ENCODE results near the gene ACTR2. TPM values are rescaled to one million over a fixed set of nuclear protein-coding genes. Genes with fewer than 3 reads are reported as not detected.

ACTR2 gene
- total RNA-seq, 1 experiment from 2014 or later = 347 TPM

DNA sequence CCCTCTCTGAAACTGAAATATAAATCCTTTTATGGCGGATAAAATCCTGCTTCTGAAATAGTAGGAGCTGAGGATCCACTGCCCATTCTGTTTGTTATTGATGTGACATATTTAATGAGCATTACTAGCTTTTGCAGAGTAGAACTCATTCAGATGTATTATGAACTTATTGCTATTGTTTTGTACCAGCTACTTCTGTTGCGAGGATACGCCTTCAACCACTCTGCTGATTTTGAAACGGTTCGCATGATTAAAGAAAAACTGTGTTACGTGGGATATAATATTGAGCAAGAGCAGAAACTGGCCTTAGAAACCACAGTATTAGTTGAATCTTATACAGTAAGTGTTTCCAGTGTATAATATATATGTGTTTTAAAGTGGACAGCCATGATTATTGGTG is 27.7 kb downstream of the ACTR2 start:
- Histone ChIP-seq H3K9me3 (ENCODE audit: control insufficient read depth, insufficient read depth, low read depth, low read length) (no peaks in the 10 kb centered on the region), H3K4me3 (ENCODE audit: low read depth in 2 of 2, low read length in 2 of 2) (no peak overlapping the region), H3K27ac (ENCODE audit: low read length) (no peak overlapping the region), H3K27me3 (ENCODE audit: control insufficient read depth, insufficient read depth, low read length) (no peaks in the 10 kb centered on the region), H3K36me3 (ENCODE audit: control insufficient read depth, insufficient read depth, low read length) (peaks cover 30% of the 10 kb centered on the region), H3K4me1 (ENCODE audit: control insufficient read depth, insufficient read depth, low read length) (no peaks in the 10 kb centered on the region)
- in situ Hi-C loops (cut with HindIII; ENCODE audit: low pct_unique_long_range_greater_than_20kb, low sequenced_read_pairs) = no loop called here
- CTCF ChIA-PET = no interaction called here
- no peak for ATAC-seq
- no peak for DNase-seq (ENCODE audit: low read depth, low spot score)
- no TSS peak for BruUV-seq (replicated peaks)
- TF ChIP-seq POLR2AphosphoS5 (IDR thresholded peaks at IDR 0.05; ENCODE audit: low read depth, low read length) (no peak), REST (IDR thresholded peaks at IDR 0.05; ENCODE audit: insufficient read depth in 1 of 2, low read depth in 2 of 2, low read length in 1 of 2) (no peak), SIN3A (IDR thresholded peaks at IDR 0.05; ENCODE audit: borderline replicate concordance, insufficient read depth, low read depth, low read length) (no peak), TCF7L2 (IDR thresholded peaks at IDR 0.05; ENCODE audit: low read depth, low read length) (no peak)
- TF ChIP-seq, protein P1, sequence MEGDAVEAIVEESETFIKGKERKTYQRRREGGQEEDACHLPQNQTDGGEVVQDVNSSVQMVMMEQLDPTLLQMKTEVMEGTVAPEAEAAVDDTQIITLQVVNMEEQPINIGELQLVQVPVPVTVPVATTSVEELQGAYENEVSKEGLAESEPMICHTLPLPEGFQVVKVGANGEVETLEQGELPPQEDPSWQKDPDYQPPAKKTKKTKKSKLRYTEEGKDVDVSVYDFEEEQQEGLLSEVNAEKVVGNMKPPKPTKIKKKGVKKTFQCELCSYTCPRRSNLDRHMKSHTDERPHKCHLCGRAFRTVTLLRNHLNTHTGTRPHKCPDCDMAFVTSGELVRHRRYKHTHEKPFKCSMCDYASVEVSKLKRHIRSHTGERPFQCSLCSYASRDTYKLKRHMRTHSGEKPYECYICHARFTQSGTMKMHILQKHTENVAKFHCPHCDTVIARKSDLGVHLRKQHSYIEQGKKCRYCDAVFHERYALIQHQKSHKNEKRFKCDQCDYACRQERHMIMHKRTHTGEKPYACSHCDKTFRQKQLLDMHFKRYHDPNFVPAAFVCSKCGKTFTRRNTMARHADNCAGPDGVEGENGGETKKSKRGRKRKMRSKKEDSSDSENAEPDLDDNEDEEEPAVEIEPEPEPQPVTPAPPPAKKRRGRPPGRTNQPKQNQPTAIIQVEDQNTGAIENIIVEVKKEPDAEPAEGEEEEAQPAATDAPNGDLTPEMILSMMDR (IDR thresholded peaks at IDR 0.05) = no peak
- POLR2A ChIA-PET = interaction anchor here (0.6 kb wide), 1 partner anchor 1317 kb away, joined by 3 read pairs; no protein-coding TSS in a partner anchor
- intact Hi-C loops (cut with micrococcal nuclease; ENCODE audit: unreplicated experiment) = no loop called here

- in situ Hi-C loops (cut with HindIII; ENCODE audit: low pct_unique_long_range_greater_than_20kb, low sequenced_read_pairs) = no loop called here
These were observed 28.4 kb downstream of the ACTR2 start for GRCh38 chr2:65256054-65256453.

More at GRCh38 chr2:65256054-65256453, 28.4 kb downstream of the ACTR2 start:
- intact Hi-C loops (cut with micrococcal nuclease; ENCODE audit: unreplicated experiment) = no loop called here
- no peaks in the 10 kb centered on the region for H3K4me1 ChIP-seq (ENCODE audit: control insufficient read depth, insufficient read depth, low read length)
- no peaks in the 10 kb centered on the region for H3K27me3 ChIP-seq (ENCODE audit: control insufficient read depth, insufficient read depth, low read length)
- DNase-seq (ENCODE audit: low read depth, low spot score) = no peak
- POLR2A ChIA-PET = no interaction called here
- no TSS peak for BruUV-seq (replicated peaks)
- no peak overlapping the region for H3K27ac ChIP-seq (ENCODE audit: low read length)
- no peak for ATAC-seq
- H3K4me3 ChIP-seq (ENCODE audit: low read depth in 2 of 2, low read length in 2 of 2) = no peak overlapping the region
- CTCF ChIA-PET = no interaction called here
- H3K9me3 ChIP-seq (ENCODE audit: control insufficient read depth, insufficient read depth, low read depth, low read length) = no peaks in the 10 kb centered on the region
- TF ChIP-seq TCF7L2 (IDR thresholded peaks at IDR 0.05; ENCODE audit: low read depth, low read length) (no peak), REST (IDR thresholded peaks at IDR 0.05; ENCODE audit: insufficient read depth in 1 of 2, low read depth in 2 of 2, low read length in 1 of 2) (no peak), SIN3A (IDR thresholded peaks at IDR 0.05; ENCODE audit: borderline replicate concordance, insufficient read depth, low read depth, low read length) (no peak), POLR2AphosphoS5 (IDR thresholded peaks at IDR 0.05; ENCODE audit: low read depth, low read length) (no peak)
- TF ChIP-seq, protein P1 (IDR thresholded peaks at IDR 0.05) = peak; percentile 36; the same call in 1 of the 2 replicates
- peaks cover 27% of the 10 kb centered on the region for H3K36me3 ChIP-seq (ENCODE audit: control insufficient read depth, insufficient read depth, low read length)
